ENCODE results near the gene LDHD. TPM values are rescaled to one million over a fixed set of nuclear protein-coding genes. Genes with fewer than 3 reads are reported as not detected.

Gene LDHD
- total and polyA plus RNA-seq, 9 of the 15 experiments (the other 6 are each of a cell fraction or from before 2014, with no cell fraction given) = 0.19 to 0.86 (median 0.54) TPM; not detected in 3

DNA sequence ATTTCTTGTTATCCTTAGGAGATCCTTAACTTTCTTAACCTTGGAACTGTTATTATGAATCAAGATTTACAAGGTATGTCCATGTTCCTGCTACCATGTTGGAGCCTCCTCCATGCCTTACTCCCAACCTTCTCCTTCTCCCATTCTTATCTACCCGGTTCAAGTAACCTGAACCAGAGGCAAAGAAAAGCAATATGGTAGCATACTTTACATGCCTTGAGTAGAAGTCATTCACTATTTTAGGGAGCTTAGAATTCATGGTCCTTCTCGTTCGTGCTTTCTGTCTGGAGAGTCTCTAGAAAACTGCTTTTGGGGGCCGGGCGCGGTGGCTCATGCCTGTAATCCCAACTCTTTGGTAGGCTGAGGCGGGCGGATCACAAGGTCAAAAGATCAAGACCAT, 37.7 kb downstream of the LDHD start:
- Histone ChIP-seq H4K20me1 (replicated peaks; ENCODE audit: control insufficient read depth, insufficient read depth, low read length) (no peaks in the 10 kb centered on the region), H3K79me2 (ENCODE audit: control insufficient read depth, insufficient read depth, low read length) (peaks cover 88% of the 10 kb centered on the region), H3K9me3 (replicated peaks; ENCODE audit: control insufficient read depth, insufficient read depth, low read depth, low read length) (no peaks in the 10 kb centered on the region), H3K27me3 (ENCODE audit: control insufficient read depth in 2 of 2, insufficient read depth in 2 of 2, low read length in 2 of 2) (no peaks in the 10 kb centered on the region), H3K27ac (ENCODE audit: extremely low read depth, low read depth, low read length) (no peak overlapping the region), H2AFZ (ENCODE audit: low read depth, low read length) (no peak overlapping the region), H3K4me2 (ENCODE audit: insufficient read depth, low read length) (no peak overlapping the region), H3K9ac (ENCODE audit: insufficient read depth in 1 of 2, low read depth in 2 of 2, low read length in 2 of 2) (no peak overlapping the region), H3K4me1 (replicated peaks in 1 of 2; ENCODE audit: control insufficient read depth in 2 of 2, insufficient read depth in 2 of 2, low read length in 2 of 2) (peaks cover 31 to 56% of the 10 kb centered on the region in 2 experiments), H3K36me3 (ENCODE audit: control insufficient read depth, insufficient read depth, low read length) (no peaks in the 10 kb centered on the region; the same call in 2 of the 3 replicates), H3K4me3 (no peak overlapping the region), H3K9me1 (ENCODE audit: control insufficient read depth, insufficient read depth, low read length) (no peaks in the 10 kb centered on the region)
- ChIA-PET CTCF (ENCODE audit: low intra/inter-chr PET ratio) (no interaction called here), POLR2A (no interaction called here)
- WGBS (ENCODE audit: insufficient coverage, low coverage, missing lambda C conversion rate) = 82% methylated on average over 7 of the region's 8 CpGs
- DNase-seq (ENCODE audit: extremely low read depth in 1 of 4, low spot score in 3 of 4) = no peak
- intact Hi-C loops (cut with micrococcal nuclease) = no loop called here
- ATAC-seq = no peak
- no TSS peak for BruUV-seq (replicated peaks)
- no peak for FAIRE-seq
- in situ Hi-C loops (cut with MboI) = no loop called here
- TF ChIP-seq CTCF (IDR thresholded peaks at IDR 0.05 in 2 of 3, conservative IDR thresholded peaks at IDR 0.05 in 1 of 3; ENCODE audit: insufficient read depth in 2 of 3, low read depth in 1 of 3, low read length in 3 of 3) = no peak
- no peak for TF ChIP-seq SAP30 (IDR thresholded peaks at IDR 0.05; ENCODE audit: borderline replicate concordance, insufficient read depth, low read depth, low read length, poor library complexity, severe bottlenecking)
- no peak for TF ChIP-seq STAT5A (IDR thresholded peaks at IDR 0.05; ENCODE audit: borderline replicate concordance, low read length)
- TF ChIP-seq HMG20B (CRISPR knock-in tag; IDR thresholded peaks at IDR 0.05) = no peak
- no peak for TF ChIP-seq ZNF212 (CRISPR knock-in tag; IDR thresholded peaks at IDR 0.05)
- no peak for TF ChIP-seq SRF (CRISPR knock-in tag; IDR thresholded peaks at IDR 0.05)
- no peak for TF ChIP-seq HOMEZ (CRISPR knock-in tag; IDR thresholded peaks at IDR 0.05)
- TF ChIP-seq RBM34 (IDR thresholded peaks at IDR 0.05; ENCODE audit: borderline replicate concordance, insufficient read depth, low read length) = no peak
- TF ChIP-seq ZC3H4 (CRISPR knock-in tag; IDR thresholded peaks at IDR 0.05; ENCODE audit: borderline replicate concordance) = no peak
- TF ChIP-seq KDM2B (CRISPR knock-in tag; IDR thresholded peaks at IDR 0.05) = no peak
- TF ChIP-seq, protein P1, sequence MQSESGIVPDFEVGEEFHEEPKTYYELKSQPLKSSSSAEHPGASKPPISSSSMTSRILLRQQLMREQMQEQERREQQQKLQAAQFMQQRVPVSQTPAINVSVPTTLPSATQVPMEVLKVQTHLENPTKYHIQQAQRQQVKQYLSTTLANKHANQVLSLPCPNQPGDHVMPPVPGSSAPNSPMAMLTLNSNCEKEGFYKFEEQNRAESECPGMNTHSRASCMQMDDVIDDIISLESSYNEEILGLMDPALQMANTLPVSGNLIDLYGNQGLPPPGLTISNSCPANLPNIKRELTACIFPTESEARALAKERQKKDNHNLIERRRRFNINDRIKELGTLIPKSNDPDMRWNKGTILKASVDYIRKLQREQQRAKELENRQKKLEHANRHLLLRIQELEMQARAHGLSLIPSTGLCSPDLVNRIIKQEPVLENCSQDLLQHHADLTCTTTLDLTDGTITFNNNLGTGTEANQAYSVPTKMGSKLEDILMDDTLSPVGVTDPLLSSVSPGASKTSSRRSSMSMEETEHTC (IDR thresholded peaks at IDR 0.05) = no peak
- TF ChIP-seq SP1 (CRISPR knock-in tag; IDR thresholded peaks at IDR 0.05) = no peak
- TF ChIP-seq ZFPM2 (CRISPR knock-in tag; IDR thresholded peaks at IDR 0.05) = no peak
- TF ChIP-seq PURB (CRISPR knock-in tag; IDR thresholded peaks at IDR 0.05; ENCODE audit: low read depth) = no peak
- TF ChIP-seq BCL6 (CRISPR knock-in tag; IDR thresholded peaks at IDR 0.05) = no peak
